ENCODE results near the gene GHR.

Gene GHR

GRCh38 chr5:42404366-42404765 is 18.9 kb upstream of the GHR start:
- Histone ChIP-seq H3F3A (ENCODE audit: low read depth) (no peaks in the 10 kb centered on the region), H2AFZ (ENCODE audit: low read length) (no peak overlapping the region), H3K9me3 (ENCODE audit: insufficient read depth, low read depth, low read length) (no peaks in the 10 kb centered on the region), H3K4me2 (ENCODE audit: low read depth, low read length, poor library complexity, severe bottlenecking) (no peak overlapping the region), H3K27me3 (ENCODE audit: insufficient read depth, low read length, poor library complexity, severe bottlenecking) (no peaks in the 10 kb centered on the region), H3K9ac (ENCODE audit: low read depth, low read length, poor library complexity, severe bottlenecking) (no peak overlapping the region), H3K9me2 (replicated peaks; ENCODE audit: low read depth, low read length) (no peaks in the 10 kb centered on the region), H3K4me3 (ENCODE audit: low read length, poor library complexity, severe bottlenecking) (no peak overlapping the region), H4K20me1 (ENCODE audit: insufficient read depth, low read length, poor library complexity, severe bottlenecking) (no peaks in the 10 kb centered on the region), H3K79me2 (ENCODE audit: insufficient read depth, low read length) (no peaks in the 10 kb centered on the region), H3K4me1 (ENCODE audit: insufficient read depth, low read length, poor library complexity, severe bottlenecking) (no peaks in the 10 kb centered on the region), H3K36me3 (ENCODE audit: insufficient read depth, low read length) (no peaks in the 10 kb centered on the region)
- no peak for TF ChIP-seq CTCF (conservative IDR thresholded peaks at IDR 0.05; ENCODE audit: low read length)
- TF ChIP-seq EZH2phosphoT487 (IDR thresholded peaks at IDR 0.05; ENCODE audit: borderline replicate concordance) = no peak

- H3K4me2 ChIP-seq (ENCODE audit: low read depth, low read length, poor library complexity, severe bottlenecking) = no peak overlapping the region
- no peak overlapping the region for H3K9ac ChIP-seq (ENCODE audit: low read depth, low read length, poor library complexity, severe bottlenecking)
- no peaks in the 10 kb centered on the region for H3K9me3 ChIP-seq (ENCODE audit: insufficient read depth, low read depth, low read length)
- H2AFZ ChIP-seq (ENCODE audit: low read length) = no peak overlapping the region
- TF ChIP-seq CTCF (conservative IDR thresholded peaks at IDR 0.05; ENCODE audit: low read length) = no peak
- no peak for TF ChIP-seq EZH2phosphoT487 (IDR thresholded peaks at IDR 0.05; ENCODE audit: borderline replicate concordance)
- H3K36me3 ChIP-seq (ENCODE audit: insufficient read depth, low read length) = no peaks in the 10 kb centered on the region
- H3F3A ChIP-seq (ENCODE audit: low read depth) = no peaks in the 10 kb centered on the region
- H3K9me2 ChIP-seq (replicated peaks; ENCODE audit: low read depth, low read length) = no peaks in the 10 kb centered on the region
- H4K20me1 ChIP-seq (ENCODE audit: insufficient read depth, low read length, poor library complexity, severe bottlenecking) = no peaks in the 10 kb centered on the region
- no peaks in the 10 kb centered on the region for H3K4me1 ChIP-seq (ENCODE audit: insufficient read depth, low read length, poor library complexity, severe bottlenecking)
- H3K79me2 ChIP-seq (ENCODE audit: insufficient read depth, low read length) = no peaks in the 10 kb centered on the region
- H3K4me3 ChIP-seq (ENCODE audit: low read length, poor library complexity, severe bottlenecking) = no peak overlapping the region
- H3K27me3 ChIP-seq (ENCODE audit: insufficient read depth, low read length, poor library complexity, severe bottlenecking) = no peaks in the 10 kb centered on the region
These were observed 3.9 kb upstream of the GHR start for GRCh38 chr5:42419294-42419693.

- H3K36me3 ChIP-seq (ENCODE audit: insufficient read depth, low read length) = no peaks in the 10 kb centered on the region
- H3K4me3 ChIP-seq (ENCODE audit: low read length, poor library complexity, severe bottlenecking) = no peak overlapping the region
- H3K79me2 ChIP-seq (ENCODE audit: insufficient read depth, low read length) = no peaks in the 10 kb centered on the region
- no peaks in the 10 kb centered on the region for H3K27me3 ChIP-seq (ENCODE audit: insufficient read depth, low read length, poor library complexity, severe bottlenecking)
- H3K4me1 ChIP-seq (ENCODE audit: insufficient read depth, low read length, poor library complexity, severe bottlenecking) = no peaks in the 10 kb centered on the region
- H3K4me2 ChIP-seq (ENCODE audit: low read depth, low read length, poor library complexity, severe bottlenecking) = no peak overlapping the region
- H3K9me3 ChIP-seq (ENCODE audit: insufficient read depth, low read depth, low read length) = no peaks in the 10 kb centered on the region
- TF ChIP-seq EZH2phosphoT487 (IDR thresholded peaks at IDR 0.05; ENCODE audit: borderline replicate concordance) (no peak), CTCF (conservative IDR thresholded peaks at IDR 0.05; ENCODE audit: low read length) (no peak)
- no peaks in the 10 kb centered on the region for H3F3A ChIP-seq (ENCODE audit: low read depth)
- no peak overlapping the region for H3K9ac ChIP-seq (ENCODE audit: low read depth, low read length, poor library complexity, severe bottlenecking)
- H4K20me1 ChIP-seq (ENCODE audit: insufficient read depth, low read length, poor library complexity, severe bottlenecking) = no peaks in the 10 kb centered on the region
- no peaks in the 10 kb centered on the region for H3K9me2 ChIP-seq (replicated peaks; ENCODE audit: low read depth, low read length)
- no peak overlapping the region for H2AFZ ChIP-seq (ENCODE audit: low read length)
These were observed 471 bp upstream of the GHR start for GRCh38 chr5:42422656-42423280.

Data from Loucy (cell line).